Endothelial cell of umbilical vein (primary cell): ENCODE results near the gene NTRK2. TPM values are rescaled to one million over a fixed set of nuclear protein-coding genes. Genes with fewer than 3 reads are reported as not detected.

Source experiments
- BruUV-seq: library from RNA; stranded (reverse); fragments of 400-500 nt; replicated peaks from 2 replicates; lab custom pipeline; 2021; lab: Mats Ljungman, UMichigan
- CTCF ChIA-PET: fragments of 300-600, 350-600 bp; sonication (Branson Sonifier 250); formaldehyde crosslinking; loops from one replicate; lab custom pipeline; 2021; ENCODE audit warnings: antibody characterized with exemption, inconsistent platforms; lab: Charles Lee
- POLR2A ChIA-PET: fragments of 300-600, 350-600 bp; sonication (Branson Sonifier 250); formaldehyde crosslinking; loops from one replicate; lab custom pipeline; 2021; ENCODE audit warnings: antibody characterized with exemption, inconsistent platforms; lab: Charles Lee
- DNase-seq: peaks from one replicate; pipeline ENCODE4 v3.0.0-alpha.2; 2011; ENCODE audit warnings: low read depth, low spot score
- FAIRE-seq: peaks from 2 replicates; lab custom pipeline; 2011; peaks lifted over from hg19 to GRCh38; lab: Jason Lieb, UNC
- H2AFZ ChIP-seq: 2 replicates; pipeline ENCODE4 v1.6.0; 2012; ENCODE audit warnings: low read depth, low read length, control low read depth, inconsistent platforms
- H3K27ac ChIP-seq: 2 replicates; pipeline ENCODE4 v1.5.1; 2011; ENCODE audit warnings: low read depth, mild to moderate bottlenecking, control low read depth, low read length, moderate library complexity; ENCODE audit not compliant: insufficient read depth
- H3K27me3 ChIP-seq, 2 experiments: 2 replicates each; pipeline versions ENCODE4 v1.6.0 to v1.6.1; 2011; ENCODE audit warnings: low read length in 2 of 2, mixed read lengths in 1 of 2; ENCODE audit not compliant: control insufficient read depth in 2 of 2, insufficient read depth in 2 of 2
- H3K36me3 ChIP-seq, 2 experiments: 2 replicates in 1 of 2; 3 replicates in 1 of 2; pipeline ENCODE4 v1.5.1; 2011; ENCODE audit warnings: low read length in 2 of 2, mild to moderate bottlenecking in 1 of 2, moderate library complexity in 1 of 2; ENCODE audit not compliant: control insufficient read depth in 2 of 2, insufficient read depth in 2 of 2; ENCODE audit errors: extremely low read depth in 1 of 2
- H3K4me1 ChIP-seq: 3 replicates; pipeline ENCODE4 v1.5.1; 2011; ENCODE audit warnings: mild to moderate bottlenecking, low read length; ENCODE audit not compliant: control insufficient read depth, insufficient read depth; ENCODE audit errors: extremely low read depth
- H3K4me2 ChIP-seq: 2 replicates; pipeline ENCODE4 v1.6.1; 2011; ENCODE audit warnings: low read length, control low read depth, mixed read lengths; ENCODE audit not compliant: insufficient read depth
- H3K4me3 ChIP-seq, 3 experiments: fragments of 200-600 bp in 1 of 3; sonication (generic), shearing (Covaris generic) in 1 of 3; replicated peaks in 1 of 3; 2 replicates each; pipeline ENCODE4 v1.5.1; 2011 to 2016; ENCODE audit warnings: control low read depth in 3 of 3, low read length in 3 of 3, mild to moderate bottlenecking in 2 of 3, inconsistent platforms in 1 of 3, low read depth in 1 of 3, moderate library complexity in 1 of 3; ENCODE audit not compliant: insufficient read depth in 1 of 3
- H3K79me2 ChIP-seq: 2 replicates; pipeline ENCODE4 v1.6.0; 2012; ENCODE audit warnings: low read length, inconsistent platforms; ENCODE audit not compliant: control insufficient read depth, insufficient read depth
- H3K9ac ChIP-seq: replicated peaks from 2 replicates; pipeline ENCODE3; 2011; ENCODE audit warnings: low read length, control low read depth; ENCODE audit not compliant: insufficient read depth; ENCODE audit errors: extremely low read depth
- H3K9me1 ChIP-seq: replicated peaks from 3 replicates; pipeline ENCODE4 v1.6.0; 2011; ENCODE audit warnings: mild to moderate bottlenecking, low read length; ENCODE audit not compliant: control insufficient read depth, insufficient read depth; ENCODE audit errors: extremely low read depth
- H3K9me3 ChIP-seq: replicated peaks from 2 replicates; pipeline ENCODE4 v1.5.1; 2012; ENCODE audit warnings: low read length, inconsistent platforms; ENCODE audit not compliant: control insufficient read depth, insufficient read depth
- H4K20me1 ChIP-seq: replicated peaks from 2 replicates; pipeline ENCODE3; 2011; ENCODE audit warnings: mild to moderate bottlenecking, low read length; ENCODE audit not compliant: control insufficient read depth, insufficient read depth; ENCODE audit errors: extremely low read depth
- EZH2 ChIP-seq: IDR thresholded peaks from 2 replicates; pipeline ENCODE4 v1.6.1; 2012; ENCODE audit warnings: borderline replicate concordance, low read depth, mild to moderate bottlenecking, moderate library complexity, low read length, inconsistent platforms; ENCODE audit not compliant: severe bottlenecking
- FOS ChIP-seq: IDR thresholded peaks from 2 replicates; pipeline ENCODE4 v1.6.1; 2011; ENCODE audit warnings: mild to moderate bottlenecking, low read length, moderate library complexity, borderline replicate concordance; ENCODE audit not compliant: insufficient read depth
- GATA2 ChIP-seq: IDR thresholded peaks from 2 replicates; pipeline ENCODE4 v1.7.0; 2011; ENCODE audit warnings: low read depth, mild to moderate bottlenecking, moderate library complexity, mixed read lengths, low read length; ENCODE audit not compliant: insufficient read length, insufficient read depth
- JUN ChIP-seq: IDR thresholded peaks from 2 replicates; pipeline ENCODE4 v1.6.1; 2011; ENCODE audit warnings: borderline replicate concordance, low read depth; ENCODE audit not compliant: insufficient read length, insufficient read depth
- MAX ChIP-seq: IDR thresholded peaks from 2 replicates; pipeline ENCODE4 v1.6.1; 2011; ENCODE audit not compliant: insufficient read depth, insufficient read length
- MYC ChIP-seq: IDR thresholded peaks from one replicate; pipeline ENCODE4 v1.6.1; 2011; ENCODE audit warnings: mild to moderate bottlenecking, low read depth, low read length
- POLR2A ChIP-seq: IDR thresholded peaks from 2 replicates; pipeline ENCODE4 v1.6.1; 2012; ENCODE audit warnings: low read depth, mild to moderate bottlenecking, control low read depth, low read length
- POLR2AphosphoS5 ChIP-seq: IDR thresholded peaks from 2 replicates; pipeline ENCODE4 v1.6.1; 2012; ENCODE audit warnings: low read depth, mild to moderate bottlenecking, control low read depth, low read length, moderate library complexity; ENCODE audit not compliant: insufficient read depth
- dilution Hi-C: fragments of 300-500 bp; cut with MboI; formaldehyde crosslinking; loops from one replicate; pipeline ENCODE4 v1.15.0; 2019; ENCODE audit warnings: low sequenced_read_pairs; ENCODE audit not compliant: extremely low pct_ligation_motif_present
- intact Hi-C: fragments of 100-400 bp; cut with micrococcal nuclease; formaldehyde crosslinking; loops from one replicate; pipeline ENCODE4 v1.10.0; 2022
- polyA plus RNA-seq, 4 experiments: library from polyadenylated mRNA; depleted of rRNA in 3 of 4; stranded (reverse) in 3 of 4; unstranded in 1 of 4; fragments of >200 nt; gene quantifications; 2 replicates each; pipeline versions ENCODE4 v1.2.1 to v1.2.3, GENCODE V29; 2011 to 2012; ENCODE audit warnings: missing spikeins in 1 of 4
- total RNA-seq: library from RNA; stranded (reverse); gene quantifications from 2 replicates; pipeline ENCODE4 v1.2.3, GENCODE V29; 2021
- TF ChIP-seq, protein P1 (sequence below), 2 donors: IDR thresholded peaks; 1 replicate in 1 of 2; 2 replicates in 1 of 2; pipeline ENCODE4 v1.5.1; 2011; ENCODE audit warnings: low read length in 2 of 2, mild to moderate bottlenecking in 2 of 2, moderate library complexity in 2 of 2, control low read depth in 1 of 2, inconsistent platforms in 1 of 2, low read depth in 1 of 2; ENCODE audit not compliant: insufficient read depth in 1 of 2; ENCODE audit errors: extremely low read depth in 1 of 2

Gene NTRK2
- total and polyA plus RNA-seq, 2 donors (not counting 3 experiments of a cell fraction or from before 2014, with no cell fraction given), result 0.01 to 0.13 TPM

DNA sequence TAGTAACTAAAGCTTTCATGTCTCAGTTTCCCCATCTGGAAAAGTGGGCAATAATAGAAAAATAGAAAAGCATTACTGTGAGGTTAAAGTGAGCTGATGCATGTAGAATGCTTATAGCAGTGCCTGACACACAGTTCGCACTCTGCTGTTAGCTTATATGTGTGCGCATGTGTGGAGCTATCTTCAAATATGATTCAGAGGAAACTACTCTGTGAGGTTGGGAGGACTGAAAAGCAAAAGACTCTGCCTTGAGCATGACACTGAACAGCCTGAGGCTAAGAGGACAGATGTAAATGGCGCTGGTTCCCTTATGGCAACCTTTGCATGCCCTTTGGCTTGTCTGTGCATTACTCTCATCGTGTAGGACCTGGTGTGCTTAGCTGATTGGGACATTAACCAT is 19.4 kb downstream of the NTRK2 start:
- Histone ChIP-seq H3K4me2 (no peak overlapping the region), H3K9me1 (no peaks in the 10 kb centered on the region), H3K79me2 (no peaks in the 10 kb centered on the region), H2AFZ (no peak overlapping the region), H3K27ac (no peak overlapping the region), H3K9ac (no peak overlapping the region), H3K4me1 (no peaks in the 10 kb centered on the region), H3K36me3 (no peaks in the 10 kb centered on the region), H3K9me3 (no peaks in the 10 kb centered on the region), H3K4me3 (no peak overlapping the region), H4K20me1 (no peaks in the 10 kb centered on the region), H3K27me3 (no peaks in the 10 kb centered on the region)
- POLR2A ChIA-PET, result no interaction called here
- FAIRE-seq, result no peak
- no peak for TF ChIP-seq FOS
- TF ChIP-seq POLR2A, result no peak
- no peak for TF ChIP-seq JUN
- no peak for TF ChIP-seq EZH2
- TF ChIP-seq MAX, result no peak
- dilution Hi-C loops (no loop called here), intact Hi-C loops (no loop called here)
- no peak for DNase-seq
- CTCF ChIA-PET, result interaction anchor here (1.0 to 1.2 kb wide), 3 partner anchors 8 to 20 kb away, joined by 3 to 4 read pairs (median 4); no protein-coding TSS in a partner anchor
- BruUV-seq, result no TSS peak

GRCh38 chr9:84691634-84692033 is 22.1 kb downstream of the NTRK2 start:
- no peak overlapping the region for H3K27ac ChIP-seq
- no peaks in the 10 kb centered on the region for H3K36me3 ChIP-seq
- H3K9ac ChIP-seq, result no peak overlapping the region
- H3K4me1 ChIP-seq, result no peaks in the 10 kb centered on the region
- no peaks in the 10 kb centered on the region for H4K20me1 ChIP-seq
- no peaks in the 10 kb centered on the region for H3K9me3 ChIP-seq
- H3K9me1 ChIP-seq, result no peaks in the 10 kb centered on the region
- ChIA-PET POLR2A (no interaction called here), CTCF (interaction anchor here (1.2 kb wide), 1 partner anchor 263 kb away, joined by 3 read pairs; no protein-coding TSS in a partner anchor)
- intact Hi-C loops, result loop anchor here (10.0 kb wide), 1 partner anchor 1093 kb away; no protein-coding TSS in a partner anchor
- no peaks in the 10 kb centered on the region for H3K79me2 ChIP-seq
- H3K4me2 ChIP-seq, result no peak overlapping the region
- no peak overlapping the region for H3K4me3 ChIP-seq
- peaks cover 0 to 2% of the 10 kb centered on the region in 2 experiments for H3K27me3 ChIP-seq
- dilution Hi-C loops, result no loop called here
- FAIRE-seq (no peak), DNase-seq (no peak)
- H2AFZ ChIP-seq, result no peak overlapping the region
- no TSS peak for BruUV-seq
- TF ChIP-seq FOS, result no peak
- no peak for TF ChIP-seq MAX
- no peak for TF ChIP-seq EZH2
- TF ChIP-seq, protein P1, sequence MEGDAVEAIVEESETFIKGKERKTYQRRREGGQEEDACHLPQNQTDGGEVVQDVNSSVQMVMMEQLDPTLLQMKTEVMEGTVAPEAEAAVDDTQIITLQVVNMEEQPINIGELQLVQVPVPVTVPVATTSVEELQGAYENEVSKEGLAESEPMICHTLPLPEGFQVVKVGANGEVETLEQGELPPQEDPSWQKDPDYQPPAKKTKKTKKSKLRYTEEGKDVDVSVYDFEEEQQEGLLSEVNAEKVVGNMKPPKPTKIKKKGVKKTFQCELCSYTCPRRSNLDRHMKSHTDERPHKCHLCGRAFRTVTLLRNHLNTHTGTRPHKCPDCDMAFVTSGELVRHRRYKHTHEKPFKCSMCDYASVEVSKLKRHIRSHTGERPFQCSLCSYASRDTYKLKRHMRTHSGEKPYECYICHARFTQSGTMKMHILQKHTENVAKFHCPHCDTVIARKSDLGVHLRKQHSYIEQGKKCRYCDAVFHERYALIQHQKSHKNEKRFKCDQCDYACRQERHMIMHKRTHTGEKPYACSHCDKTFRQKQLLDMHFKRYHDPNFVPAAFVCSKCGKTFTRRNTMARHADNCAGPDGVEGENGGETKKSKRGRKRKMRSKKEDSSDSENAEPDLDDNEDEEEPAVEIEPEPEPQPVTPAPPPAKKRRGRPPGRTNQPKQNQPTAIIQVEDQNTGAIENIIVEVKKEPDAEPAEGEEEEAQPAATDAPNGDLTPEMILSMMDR (IDR thresholded peaks at IDR 0.05; ENCODE audit: extremely low read depth in 1 of 2, insufficient read depth in 1 of 2, low read depth in 1 of 2, low read length in 2 of 2), result no peak
- TF ChIP-seq POLR2AphosphoS5, result no peak
- TF ChIP-seq MYC, result no peak
- no peak for TF ChIP-seq JUN
- TF ChIP-seq POLR2A, result no peak
- no peak for TF ChIP-seq GATA2
